Measurements from ENCODE around the gene GRIN3A.

GRIN3A gene

GRCh38 chr9:101585740-101586139 lies 152.7 kb downstream of the GRIN3A start:
- POLR2A ChIA-PET = no interaction called here
- no peak for DNase-seq (ENCODE audit: extremely low spot score)
- CTCF ChIA-PET = no interaction called here
- no peak for TF ChIP-seq CTCF (IDR thresholded peaks at IDR 0.05; ENCODE audit: control extremely low read depth, extremely low read depth, low read depth, missing control alignments)

GRCh38 chr9:101582553-101582952 lies 155.9 kb downstream of the GRIN3A start:
- DNase-seq (ENCODE audit: extremely low spot score) = no peak
- ChIA-PET POLR2A (no interaction called here), CTCF (no interaction called here)
- no peak for TF ChIP-seq CTCF (IDR thresholded peaks at IDR 0.05; ENCODE audit: control extremely low read depth, extremely low read depth, low read depth, missing control alignments)

DNA sequence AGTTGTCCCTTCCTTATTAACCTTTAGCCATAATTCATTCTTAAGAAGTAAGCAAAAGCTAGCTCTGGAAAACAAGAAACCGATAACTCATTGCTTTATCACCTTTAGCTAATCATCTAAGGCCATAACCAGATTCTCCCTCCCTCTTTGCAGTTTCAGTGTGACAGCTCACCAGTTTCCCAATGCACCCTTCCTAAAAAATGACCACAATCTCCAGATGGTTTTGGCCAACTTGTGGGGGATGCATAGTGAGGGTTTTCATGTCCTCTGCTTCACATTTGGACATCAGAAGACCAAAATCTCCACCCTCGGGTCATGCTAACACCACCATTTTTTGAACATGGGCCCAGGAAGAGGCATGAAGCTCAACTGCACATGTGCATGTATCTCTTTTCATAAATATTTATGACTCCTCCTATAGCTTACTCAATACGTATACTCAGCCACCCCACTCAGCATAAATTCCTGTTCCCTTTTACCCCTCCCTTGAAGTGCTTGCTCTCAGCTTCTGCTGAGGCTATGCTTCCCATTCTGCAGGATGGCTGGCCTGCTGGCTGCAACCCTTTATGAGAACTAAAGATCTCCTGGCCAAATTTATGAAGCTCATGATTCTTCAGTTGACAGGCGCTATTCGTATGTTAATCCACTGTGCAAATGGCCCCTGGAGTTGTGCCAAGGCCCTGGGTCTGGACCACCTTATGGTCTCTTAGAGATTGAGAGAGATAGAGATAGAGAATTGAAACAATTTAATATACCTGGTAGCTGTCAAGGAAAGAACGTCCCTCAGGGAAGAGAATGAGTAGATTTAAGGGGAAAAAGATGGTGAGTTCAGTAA lies 158.5 kb downstream of the GRIN3A start:
- DNase-seq (ENCODE audit: extremely low spot score) = no peak
- POLR2A ChIA-PET = no interaction called here
- TF ChIP-seq CTCF (IDR thresholded peaks at IDR 0.05; ENCODE audit: control extremely low read depth, extremely low read depth, low read depth, missing control alignments) = no peak
- CTCF ChIA-PET = interaction anchor here (0.9 to 1.3 kb wide), 3 partner anchors 11 to 34 kb away, joined by 3 to 4 read pairs (median 3); no protein-coding TSS in a partner anchor

DNA sequence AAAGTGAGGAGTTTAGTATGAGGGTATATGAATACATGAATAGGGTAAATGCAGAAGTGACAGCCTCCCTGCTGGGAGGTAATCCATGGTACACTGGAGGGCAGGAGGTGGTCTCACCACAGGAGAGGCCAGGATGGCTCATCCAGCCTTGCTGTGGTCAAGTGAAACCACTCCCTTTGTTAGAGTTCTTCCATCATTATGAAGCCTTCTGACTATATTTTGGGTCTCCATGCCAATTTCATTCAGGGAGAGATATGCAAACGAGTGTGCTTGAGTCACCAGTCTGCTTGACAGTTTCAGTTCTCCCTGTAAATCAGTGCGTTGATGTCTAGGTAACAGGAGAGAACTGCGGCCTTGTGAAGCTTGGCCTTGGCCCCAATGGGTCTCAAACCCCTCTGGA lies 160.1 kb downstream of the GRIN3A start:
- DNase-seq (ENCODE audit: extremely low spot score) = no peak
- POLR2A ChIA-PET = no interaction called here
- CTCF ChIA-PET = no interaction called here
- no peak for TF ChIP-seq CTCF (IDR thresholded peaks at IDR 0.05; ENCODE audit: control extremely low read depth, extremely low read depth, low read depth, missing control alignments)

- TF ChIP-seq CTCF (IDR thresholded peaks at IDR 0.05; ENCODE audit: control extremely low read depth, extremely low read depth, low read depth, missing control alignments) = no peak
- CTCF ChIA-PET = interaction anchor here (1.5 kb wide), 1 partner anchor 24 kb away, joined by 3 read pairs; no protein-coding TSS in a partner anchor
- no peak for DNase-seq (ENCODE audit: extremely low spot score)
- POLR2A ChIA-PET = no interaction called here
Observed at GRCh38 chr9:101574731-101575333, 163.6 kb downstream of the GRIN3A start.

DNA sequence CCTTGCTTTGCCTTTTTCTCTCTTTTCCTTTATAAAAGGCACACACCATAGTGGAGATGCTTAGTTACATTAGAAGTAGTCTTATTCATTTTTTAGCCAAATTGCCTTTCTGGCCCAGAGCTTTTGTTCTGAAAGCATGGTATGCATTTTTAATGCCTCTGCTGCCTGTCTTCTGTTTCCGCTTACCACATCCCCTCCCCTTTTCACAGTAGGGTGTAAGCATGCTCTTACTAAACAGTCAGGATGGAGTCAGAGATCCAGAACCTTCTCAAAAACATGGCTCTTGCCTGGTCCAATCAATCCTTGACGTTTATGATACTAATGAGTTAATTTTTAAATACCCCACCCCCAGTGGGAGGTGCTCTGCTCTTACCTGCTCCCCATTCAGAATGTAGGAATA lies 166.1 kb downstream of the GRIN3A start:
- no peak for DNase-seq (ENCODE audit: extremely low spot score)
- no peak for TF ChIP-seq CTCF (IDR thresholded peaks at IDR 0.05; ENCODE audit: control extremely low read depth, extremely low read depth, low read depth, missing control alignments)
- ChIA-PET CTCF (interaction anchor here (1.1 to 1.3 kb wide), 3 partner anchors 10 to 34 kb away, joined by 3 read pairs; no protein-coding TSS in a partner anchor), POLR2A (no interaction called here)

Measured in GM10248 (cell line).